GM23338 (cell line): ENCODE results near the gene FCHSD2.

Source experiments
- EZH2 ChIP-seq: fragments of 200-600 bp; sonication (generic); IDR thresholded peaks from one replicate; pipeline ENCODE4 v1.8.0; 2017; ENCODE audit warnings: antibody characterized with exemption, mild to moderate bottlenecking, low read depth; ENCODE audit not compliant: unreplicated experiment
- EZH2phosphoT487 ChIP-seq: fragments of 200-600 bp; sonication (generic); IDR thresholded peaks from one replicate; pipeline ENCODE4 v1.8.1; 2018; ENCODE audit warnings: antibody characterized with exemption; ENCODE audit not compliant: unreplicated experiment
- POLR2AphosphoS5 ChIP-seq: IDR thresholded peaks from 2 replicates; pipeline ENCODE4 v1.6.1; 2016; ENCODE audit warnings: antibody characterized with exemption, low read depth
- TF ChIP-seq, protein P1 (sequence below), 2 experiments: fragments of 200-600 bp in 1 of 2; sonication (generic) in 1 of 2; conservative IDR thresholded peaks; 2 replicates each; pipeline versions ENCODE4 v1.5.1 to v1.6.1; 2016 to 2017; ENCODE audit warnings: antibody characterized with exemption in 2 of 2, low read depth in 2 of 2, mild to moderate bottlenecking in 2 of 2, moderate library complexity in 1 of 2

DNA sequence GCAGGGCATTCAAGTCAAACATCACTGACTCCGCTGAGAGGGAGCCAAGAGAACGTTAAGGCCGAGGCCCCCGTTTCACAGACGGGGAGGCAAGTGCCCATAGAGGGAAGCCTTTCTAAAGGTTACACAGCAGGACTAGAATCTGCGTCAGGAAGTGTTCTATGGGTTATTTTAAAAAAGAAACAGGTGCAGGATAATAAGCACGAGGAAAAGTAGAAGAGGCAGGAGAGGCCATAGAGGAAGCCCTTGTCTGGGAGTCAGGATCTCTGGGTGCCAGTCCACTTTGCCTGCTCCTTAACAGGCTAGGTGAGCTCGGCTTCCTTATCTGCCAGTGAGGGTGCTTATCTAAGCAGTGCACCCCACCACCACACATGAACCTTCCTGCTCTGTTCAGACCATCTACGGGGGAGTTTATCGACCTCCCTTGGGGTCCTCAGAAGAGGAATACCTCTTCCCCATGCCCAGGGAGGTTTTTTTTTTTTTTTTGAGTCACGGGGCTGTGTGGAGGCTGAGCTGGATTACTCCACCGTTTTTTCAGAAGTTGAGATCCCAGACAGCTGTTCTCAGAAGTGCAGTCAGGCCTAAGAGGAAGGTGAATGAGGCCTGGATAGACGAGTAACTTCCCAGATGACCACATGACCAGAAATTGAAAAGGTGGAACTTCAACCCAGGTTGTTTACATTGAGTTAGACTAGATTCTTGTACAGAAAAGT is 1.2 kb upstream of the FCHSD2 start:
- TF ChIP-seq, protein P1, sequence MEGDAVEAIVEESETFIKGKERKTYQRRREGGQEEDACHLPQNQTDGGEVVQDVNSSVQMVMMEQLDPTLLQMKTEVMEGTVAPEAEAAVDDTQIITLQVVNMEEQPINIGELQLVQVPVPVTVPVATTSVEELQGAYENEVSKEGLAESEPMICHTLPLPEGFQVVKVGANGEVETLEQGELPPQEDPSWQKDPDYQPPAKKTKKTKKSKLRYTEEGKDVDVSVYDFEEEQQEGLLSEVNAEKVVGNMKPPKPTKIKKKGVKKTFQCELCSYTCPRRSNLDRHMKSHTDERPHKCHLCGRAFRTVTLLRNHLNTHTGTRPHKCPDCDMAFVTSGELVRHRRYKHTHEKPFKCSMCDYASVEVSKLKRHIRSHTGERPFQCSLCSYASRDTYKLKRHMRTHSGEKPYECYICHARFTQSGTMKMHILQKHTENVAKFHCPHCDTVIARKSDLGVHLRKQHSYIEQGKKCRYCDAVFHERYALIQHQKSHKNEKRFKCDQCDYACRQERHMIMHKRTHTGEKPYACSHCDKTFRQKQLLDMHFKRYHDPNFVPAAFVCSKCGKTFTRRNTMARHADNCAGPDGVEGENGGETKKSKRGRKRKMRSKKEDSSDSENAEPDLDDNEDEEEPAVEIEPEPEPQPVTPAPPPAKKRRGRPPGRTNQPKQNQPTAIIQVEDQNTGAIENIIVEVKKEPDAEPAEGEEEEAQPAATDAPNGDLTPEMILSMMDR (conservative IDR thresholded peaks at IDR 0.05; ENCODE audit: low read depth in 2 of 2), result no peak
- TF ChIP-seq POLR2AphosphoS5, result no peak
- TF ChIP-seq EZH2phosphoT487, result no peak
- no peak for TF ChIP-seq EZH2
